ENCODE measurements around the gene OAS1. TPM values are rescaled to one million over a fixed set of nuclear protein-coding genes. Genes with fewer than 3 reads are reported as not detected.

OAS1 gene
- total RNA-seq, 1 donor from 2014 or later = 19.1 TPM

GRCh38 chr12:112942572-112942971 lies 35.8 kb downstream of the OAS1 start:
- no peak overlapping the region for H3K4me3 Mint-ChIP-seq
- DNase-seq (ENCODE audit: extremely low spot score, unreplicated experiment) = no peak
- no peak overlapping the region for H3K27ac Mint-ChIP-seq
- no peak for TF ChIP-seq CTCF (conservative IDR thresholded peaks at IDR 0.05)
- H3K4me1 Mint-ChIP-seq (ENCODE audit: unreplicated experiment) = no peaks in the 10 kb centered on the region
- peaks cover 10% of the 10 kb centered on the region for H3K27me3 Mint-ChIP-seq
- no peaks in the 10 kb centered on the region for H3K9me3 Mint-ChIP-seq
- no peaks in the 10 kb centered on the region for H3K36me3 Mint-ChIP-seq

- no peak for DNase-seq (ENCODE audit: extremely low spot score, unreplicated experiment)
- H3K4me3 Mint-ChIP-seq = no peak overlapping the region
- no peaks in the 10 kb centered on the region for H3K9me3 Mint-ChIP-seq
- H3K27me3 Mint-ChIP-seq = peaks cover 6% of the 10 kb centered on the region
- no peak for TF ChIP-seq CTCF (conservative IDR thresholded peaks at IDR 0.05)
- H3K27ac Mint-ChIP-seq = no peak overlapping the region
- no peaks in the 10 kb centered on the region for H3K36me3 Mint-ChIP-seq
- no peaks in the 10 kb centered on the region for H3K4me1 Mint-ChIP-seq (ENCODE audit: unreplicated experiment)
Measured at GRCh38 chr12:112944024-112944690, 37.4 kb downstream of the OAS1 start.

- Mint-ChIP-seq H3K4me3 (no peak overlapping the region), H3K4me1 (ENCODE audit: unreplicated experiment) (no peaks in the 10 kb centered on the region), H3K27ac (no peak overlapping the region), H3K27me3 (no peaks in the 10 kb centered on the region), H3K36me3 (no peaks in the 10 kb centered on the region), H3K9me3 (no peaks in the 10 kb centered on the region)
- no peak for TF ChIP-seq CTCF (conservative IDR thresholded peaks at IDR 0.05)
- DNase-seq (ENCODE audit: extremely low spot score, unreplicated experiment) = no peak
Measured at GRCh38 chr12:112945515-112945914, 38.8 kb downstream of the OAS1 start.

- no peak overlapping the region for H3K4me3 Mint-ChIP-seq
- no peaks in the 10 kb centered on the region for H3K4me1 Mint-ChIP-seq (ENCODE audit: unreplicated experiment)
- no peak overlapping the region for H3K27ac Mint-ChIP-seq
- H3K36me3 Mint-ChIP-seq = no peaks in the 10 kb centered on the region
- no peaks in the 10 kb centered on the region for H3K9me3 Mint-ChIP-seq
- no peak for DNase-seq (ENCODE audit: extremely low spot score, unreplicated experiment)
- no peak for TF ChIP-seq CTCF (conservative IDR thresholded peaks at IDR 0.05)
- no peaks in the 10 kb centered on the region for H3K27me3 Mint-ChIP-seq
Measured at GRCh38 chr12:112946236-112947000, 39.7 kb downstream of the OAS1 start.

GRCh38 chr12:112947314-112947713 lies 40.6 kb downstream of the OAS1 start:
- Mint-ChIP-seq H3K9me3 (no peaks in the 10 kb centered on the region), H3K4me1 (ENCODE audit: unreplicated experiment) (no peaks in the 10 kb centered on the region), H3K27ac (no peak overlapping the region), H3K36me3 (no peaks in the 10 kb centered on the region), H3K27me3 (no peaks in the 10 kb centered on the region), H3K4me3 (no peak overlapping the region)
- TF ChIP-seq CTCF (conservative IDR thresholded peaks at IDR 0.05) = no peak
- no peak for DNase-seq (ENCODE audit: extremely low spot score, unreplicated experiment)

All from type B pancreatic cell (in vitro differentiated cells).